Activated T-cell treated with anti-CD3 and anti-CD28 coated beads, Interleukin-2, amount 50 U/mL, for 48 hours (primary cell): ENCODE data around the gene ATP8B3.
"Not testable (repeated sequence)": the region's sequence is repeated elsewhere in the genome, so short reads cannot be mapped to it uniquely, and the experiment has no call there.

Source experiments
- DNase-seq, 2 experiments: peaks; one replicate each; pipeline ENCODE4 v3.0.0-alpha.2; 2020

Gene ATP8B3

GRCh38 chr19:1766800-1767352 lies 45.2 kb downstream of the ATP8B3 start:
- DNase-seq, result no peak

GRCh38 chr19:1765904-1766799 lies 45.9 kb downstream of the ATP8B3 start:
- no peak for DNase-seq

- no peak for DNase-seq
These were observed 46.7 kb downstream of the ATP8B3 start for GRCh38 chr19:1765232-1765903.

GRCh38 chr19:1764729-1765128 lies 47.3 kb downstream of the ATP8B3 start:
- DNase-seq, result no peak

- no peak for DNase-seq
These were observed 48.1 kb downstream of the ATP8B3 start for GRCh38 chr19:1763648-1764639.

- no peak for DNase-seq
These were observed 49.6 kb downstream of the ATP8B3 start for GRCh38 chr19:1762243-1763117.

GRCh38 chr19:1761528-1762242 lies 50.4 kb downstream of the ATP8B3 start:
- DNase-seq, result no peak

- DNase-seq, result not testable (repeated sequence)
These were observed 51.1 kb downstream of the ATP8B3 start for GRCh38 chr19:1760786-1761527.

- no peak for DNase-seq
These were observed 52.1 kb downstream of the ATP8B3 start for GRCh38 chr19:1760020-1760419.

GRCh38 chr19:1758959-1759903 lies 52.8 kb downstream of the ATP8B3 start:
- DNase-seq, result no peak

- no peak for DNase-seq
These were observed 53.9 kb downstream of the ATP8B3 start for GRCh38 chr19:1758231-1758577.

- peak in 1 of 2 experiments; percentile 32 for DNase-seq
These were observed 54.4 kb downstream of the ATP8B3 start for GRCh38 chr19:1757468-1758230.

- peak in 1 of 2 experiments; percentile 28 for DNase-seq
These were observed 55.2 kb downstream of the ATP8B3 start for GRCh38 chr19:1756705-1757465.

- peak in 1 of 2 experiments; percentile 27 for DNase-seq
These were observed 55.8 kb downstream of the ATP8B3 start for GRCh38 chr19:1756264-1756663.

GRCh38 chr19:1755467-1756171 lies 56.5 kb downstream of the ATP8B3 start:
- DNase-seq, result no peak

- DNase-seq, result peak in 1 of 2 experiments; percentile 52
These were observed 57.2 kb downstream of the ATP8B3 start for GRCh38 chr19:1754636-1755466.
